Body of pancreas (tissue), 4 donors: ENCODE data around the gene ELOVL5. TPM values are rescaled to one million over a fixed set of nuclear protein-coding genes. Genes with fewer than 3 reads are reported as not detected.

Experiments
- ATAC-seq: fragments of 150-250 bp; one replicate; pipeline ENCODE4 v1.9.1; 2016
- DNase-seq, 4 donors: peaks; one replicate each; pipeline ENCODE4 v3.0.0-alpha.2; 2019
- H3K27ac ChIP-seq, 4 donors: fragments of 200-600 bp; sonication (generic); 1 replicate in 3 of 4; 2 replicates in 1 of 4; pipeline versions ENCODE4 v1.5.1 to v1.6.1; 2016 to 2019; ENCODE audit warnings: mild to moderate bottlenecking in 1 of 4, mixed read lengths in 1 of 4, moderate library complexity in 1 of 4
- H3K27me3 ChIP-seq, 2 donors: fragments of 200-600 bp; sonication (generic); one replicate each; pipeline ENCODE4 v1.6.0; 2016; ENCODE audit warnings: mild to moderate bottlenecking in 1 of 2
- H3K36me3 ChIP-seq, 2 donors: fragments of 200-600 bp; sonication (generic); replicated peaks in 1 of 2; 2 replicates each; pipeline ENCODE4 v1.5.1; 2016; ENCODE audit warnings: low read depth in 2 of 2; ENCODE audit not compliant: insufficient read depth in 1 of 2
- H3K4me1 ChIP-seq: fragments of 200-600 bp; sonication (generic); one replicate; pipeline ENCODE4 v1.6.0; 2016
- H3K4me3 ChIP-seq, 2 donors: fragments of 200-600 bp; sonication (generic); 1 replicate in 1 of 2; 2 replicates in 1 of 2; pipeline ENCODE4 v1.5.1; 2016 to 2019
- H3K9me3 ChIP-seq, 3 donors: fragments of 200-600 bp; sonication (generic); 1 replicate in 2 of 3; 2 replicates in 1 of 3; pipeline ENCODE4 v1.5.1; 2016
- POLR2A ChIP-seq, 3 donors: fragments of 450-650 bp; IDR thresholded peaks; one replicate each; pipeline ENCODE4 v1.6.1; 2016; ENCODE audit warnings: antibody characterized with exemption in 3 of 3, mild to moderate bottlenecking in 2 of 3
- WGBS, 2 donors: methylation state at CpG; one replicate each; pipeline ENCODE4 v1.1.5; 2017; 5-methylcytosine and 5-hydroxymethylcytosine counted together
- intact Hi-C: fragments of 100-400 bp; cut with DNase I; formaldehyde crosslinking; loops from one replicate; pipeline ENCODE4 v1.15.1; 2023
- total RNA-seq, 2 donors: library from RNA; depleted of rRNA; stranded (reverse); fragments of >200 nt; gene quantifications; one replicate each; pipeline ENCODE4 v1.1.0, GENCODE V29; 2016
- TF ChIP-seq, protein P1 (sequence below), 7 experiments: fragments of 450-650 bp in 4 of 7; fragments of 200-600 bp in 3 of 7; sonication (generic) in 3 of 7; IDR thresholded peaks; one replicate each; pipeline ENCODE4 v1.5.1; 2016 to 2019; ENCODE audit warnings: antibody characterized with exemption in 7 of 7

ELOVL5 gene
- total RNA-seq, 2 donors from 2014 or later = 8.6 to 11.2 TPM

DNA sequence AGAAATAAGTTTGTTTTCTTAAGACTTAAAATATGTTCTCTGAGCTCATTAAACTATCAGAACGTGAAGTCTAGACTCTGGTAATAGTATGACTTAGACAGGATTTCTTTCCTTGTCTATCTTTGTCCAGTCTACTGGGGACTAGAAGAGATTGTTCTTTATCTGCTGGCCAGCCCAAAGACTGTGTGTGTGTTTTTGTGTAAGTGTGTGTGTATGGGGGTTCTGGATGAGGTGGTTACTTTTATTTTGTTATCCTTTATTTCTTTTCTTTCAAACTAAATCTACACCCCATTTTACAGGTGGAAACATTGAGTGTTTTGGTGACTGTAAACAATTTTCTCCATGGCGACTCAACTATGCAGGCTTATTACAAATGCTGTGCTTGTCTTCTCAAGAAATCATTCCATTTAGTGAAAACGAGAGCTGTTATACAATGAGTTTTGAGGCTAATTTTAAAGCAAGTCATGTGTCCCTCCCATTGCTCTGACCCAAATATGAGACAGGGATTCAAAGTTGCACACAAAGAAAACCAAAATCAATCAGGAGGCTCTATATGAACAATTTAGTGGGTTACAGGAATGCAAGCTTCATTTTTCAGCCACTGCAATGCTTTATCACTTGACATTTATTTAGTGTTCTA, 97.6 kb downstream of the ELOVL5 start:
- DNase-seq = no peak
- H3K27me3 ChIP-seq = no peaks in the 10 kb centered on the region
- 70 to 80% methylated on average over 3 of the region's 3 CpGs for WGBS, 2 donors
- H3K36me3 ChIP-seq = no peaks in the 10 kb centered on the region
- no peaks in the 10 kb centered on the region for H3K4me1 ChIP-seq
- no peak overlapping the region for H3K27ac ChIP-seq
- TF ChIP-seq, protein P1, sequence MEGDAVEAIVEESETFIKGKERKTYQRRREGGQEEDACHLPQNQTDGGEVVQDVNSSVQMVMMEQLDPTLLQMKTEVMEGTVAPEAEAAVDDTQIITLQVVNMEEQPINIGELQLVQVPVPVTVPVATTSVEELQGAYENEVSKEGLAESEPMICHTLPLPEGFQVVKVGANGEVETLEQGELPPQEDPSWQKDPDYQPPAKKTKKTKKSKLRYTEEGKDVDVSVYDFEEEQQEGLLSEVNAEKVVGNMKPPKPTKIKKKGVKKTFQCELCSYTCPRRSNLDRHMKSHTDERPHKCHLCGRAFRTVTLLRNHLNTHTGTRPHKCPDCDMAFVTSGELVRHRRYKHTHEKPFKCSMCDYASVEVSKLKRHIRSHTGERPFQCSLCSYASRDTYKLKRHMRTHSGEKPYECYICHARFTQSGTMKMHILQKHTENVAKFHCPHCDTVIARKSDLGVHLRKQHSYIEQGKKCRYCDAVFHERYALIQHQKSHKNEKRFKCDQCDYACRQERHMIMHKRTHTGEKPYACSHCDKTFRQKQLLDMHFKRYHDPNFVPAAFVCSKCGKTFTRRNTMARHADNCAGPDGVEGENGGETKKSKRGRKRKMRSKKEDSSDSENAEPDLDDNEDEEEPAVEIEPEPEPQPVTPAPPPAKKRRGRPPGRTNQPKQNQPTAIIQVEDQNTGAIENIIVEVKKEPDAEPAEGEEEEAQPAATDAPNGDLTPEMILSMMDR (IDR thresholded peaks at IDR 0.05) = no peak
- TF ChIP-seq POLR2A (IDR thresholded peaks at IDR 0.05) = no peak
- H3K9me3 ChIP-seq = no peaks in the 10 kb centered on the region
- intact Hi-C loops = no loop called here
- no peak overlapping the region for H3K4me3 ChIP-seq
- no peak for ATAC-seq

GRCh38 chr6:53250176-53251032, 98.3 kb downstream of the ELOVL5 start:
- intact Hi-C loops = no loop called here
- 72 to 74% methylated on average over 8 of the region's 8 CpGs for WGBS, 2 donors
- TF ChIP-seq, protein P1 (IDR thresholded peaks at IDR 0.05) = no peak
- TF ChIP-seq POLR2A (IDR thresholded peaks at IDR 0.05) = no peak

GRCh38 chr6:53246924-53247323, 101.8 kb downstream of the ELOVL5 start:
- no peaks in the 10 kb centered on the region for H3K36me3 ChIP-seq
- no peak overlapping the region for H3K4me3 ChIP-seq
- H3K4me1 ChIP-seq = no peaks in the 10 kb centered on the region
- no peaks in the 10 kb centered on the region for H3K27me3 ChIP-seq
- 42 to 56% methylated on average over 2 of the region's 2 CpGs for WGBS, 2 donors
- intact Hi-C loops = no loop called here
- ATAC-seq (no peak), DNase-seq (no peak)
- no peak for TF ChIP-seq POLR2A (IDR thresholded peaks at IDR 0.05)
- TF ChIP-seq, protein P1 (IDR thresholded peaks at IDR 0.05) = no peak
- H3K9me3 ChIP-seq = no peaks in the 10 kb centered on the region
- no peak overlapping the region for H3K27ac ChIP-seq

More at GRCh38 chr6:53250176-53251032, 98.3 kb downstream of the ELOVL5 start:
- Histone ChIP-seq H3K27me3 (no peaks in the 10 kb centered on the region), H3K4me1 (no peaks in the 10 kb centered on the region), H3K4me3 (no peak overlapping the region), H3K27ac (no peak overlapping the region), H3K36me3 (no peaks in the 10 kb centered on the region), H3K9me3 (no peaks in the 10 kb centered on the region)
- ATAC-seq (no peak), DNase-seq (no peak)

- no peaks in the 10 kb centered on the region for H3K36me3 ChIP-seq
- no peak overlapping the region for H3K4me3 ChIP-seq
- H3K4me1 ChIP-seq = no peaks in the 10 kb centered on the region
- ATAC-seq (no peak), DNase-seq (peak in 1 of 4 donors; percentile 9)
- TF ChIP-seq, protein P1 (IDR thresholded peaks at IDR 0.05) = no peak
- TF ChIP-seq POLR2A (IDR thresholded peaks at IDR 0.05) = no peak
- H3K27ac ChIP-seq = no peak overlapping the region
- intact Hi-C loops = no loop called here
- no peaks in the 10 kb centered on the region for H3K9me3 ChIP-seq
- 70 to 86% methylated on average over 4 to 5 of the region's 5 CpGs for WGBS, 2 donors
- no peaks in the 10 kb centered on the region for H3K27me3 ChIP-seq
These were observed 103.8 kb downstream of the ELOVL5 start for GRCh38 chr6:53244958-53245357.
